ENCODE measurements around the gene DHCR24. TPM values are rescaled to one million over a fixed set of nuclear protein-coding genes. Genes with fewer than 3 reads are reported as not detected.

Gene DHCR24
- total RNA-seq, 1 donor from 2014 or later, result 47.3 TPM

DNA sequence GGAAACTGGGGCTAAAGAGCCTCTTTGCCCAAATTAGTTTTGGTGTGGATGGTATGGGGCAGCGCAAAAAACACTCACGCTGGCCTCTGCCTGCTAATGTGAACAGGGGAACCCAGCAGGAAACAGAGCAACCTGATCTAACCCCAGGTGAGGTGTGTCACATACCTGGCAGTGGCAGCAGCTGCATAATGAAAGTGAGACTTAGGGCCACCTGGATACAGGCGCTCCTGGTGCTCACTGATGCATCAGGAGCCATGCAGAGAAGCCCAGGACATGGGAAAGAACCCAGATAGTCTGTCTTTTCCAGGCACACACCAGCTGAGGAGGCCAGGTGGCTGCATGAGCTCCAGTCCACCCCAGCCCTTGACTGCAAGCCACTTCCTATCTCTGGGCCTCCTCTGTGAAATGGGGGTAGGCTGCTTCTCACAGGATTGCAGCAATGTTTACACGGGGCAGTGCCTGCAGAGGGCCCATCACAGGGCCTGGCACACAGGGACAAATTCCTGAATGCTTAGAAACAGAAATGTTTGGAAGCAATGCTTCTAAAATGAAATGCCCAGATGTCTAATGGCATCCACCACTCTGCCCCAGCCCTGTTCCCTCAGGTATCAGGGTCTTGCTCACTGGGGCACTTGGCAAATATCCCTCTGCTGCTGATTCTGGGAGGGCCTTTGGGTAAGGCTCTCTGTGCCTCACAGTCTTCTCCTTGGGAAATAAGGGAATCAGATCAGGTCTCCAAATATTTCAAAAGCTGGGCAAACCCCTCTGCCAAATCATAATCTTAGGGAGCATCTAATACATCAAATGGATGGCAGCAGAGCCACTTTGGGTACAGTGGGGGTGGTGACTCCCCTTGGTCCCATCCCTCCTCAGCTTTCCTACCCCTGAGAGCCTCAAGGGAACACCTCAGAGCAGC lies 19.9 kb downstream of the DHCR24 start:
- FAIRE-seq, result no peak
- DNase-seq (ENCODE audit: low spot score in 2 of 2), result no peak

DNA sequence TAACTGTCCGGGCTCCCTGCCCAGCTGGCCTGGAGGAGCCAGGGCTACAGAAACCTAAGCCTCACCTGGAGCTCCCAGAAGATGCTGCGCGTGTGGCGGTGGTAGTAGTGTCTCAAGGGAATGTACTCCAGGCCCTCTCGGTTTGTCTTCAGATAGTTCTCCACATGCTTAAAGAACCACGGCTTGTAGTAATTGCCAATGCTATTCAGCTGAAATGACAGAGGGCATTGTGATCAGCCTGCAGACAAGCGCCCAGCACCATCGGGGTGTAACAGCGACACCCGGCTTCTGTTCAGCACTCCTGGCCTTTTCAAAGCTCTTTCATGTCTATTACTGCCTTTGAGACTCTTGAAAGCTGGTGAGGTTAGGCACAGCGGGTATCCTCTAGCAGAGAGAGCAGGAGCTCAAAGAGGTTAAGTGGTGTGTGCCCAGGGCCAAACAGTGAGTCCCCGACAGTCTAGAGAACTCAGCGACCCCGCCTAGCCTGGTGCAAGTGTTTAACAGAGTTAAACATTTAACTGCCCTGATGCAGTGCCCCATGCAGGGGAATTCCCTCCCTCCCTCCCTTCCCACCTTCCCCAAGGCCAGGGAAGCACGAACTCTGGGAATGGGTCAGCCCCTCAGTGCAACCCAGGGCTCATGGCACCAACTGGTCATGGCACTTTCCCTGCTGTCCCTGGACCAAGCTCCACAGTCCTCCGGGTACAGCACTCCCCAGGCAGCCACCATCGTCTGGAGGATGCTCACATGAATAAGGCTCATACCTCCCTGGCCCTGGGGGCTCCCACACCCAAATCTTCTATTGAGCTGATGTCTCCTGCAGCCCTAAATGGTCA lies 21.5 kb downstream of the DHCR24 start:
- DNase-seq (ENCODE audit: low spot score in 2 of 2), result no peak
- FAIRE-seq, result no peak

DNA sequence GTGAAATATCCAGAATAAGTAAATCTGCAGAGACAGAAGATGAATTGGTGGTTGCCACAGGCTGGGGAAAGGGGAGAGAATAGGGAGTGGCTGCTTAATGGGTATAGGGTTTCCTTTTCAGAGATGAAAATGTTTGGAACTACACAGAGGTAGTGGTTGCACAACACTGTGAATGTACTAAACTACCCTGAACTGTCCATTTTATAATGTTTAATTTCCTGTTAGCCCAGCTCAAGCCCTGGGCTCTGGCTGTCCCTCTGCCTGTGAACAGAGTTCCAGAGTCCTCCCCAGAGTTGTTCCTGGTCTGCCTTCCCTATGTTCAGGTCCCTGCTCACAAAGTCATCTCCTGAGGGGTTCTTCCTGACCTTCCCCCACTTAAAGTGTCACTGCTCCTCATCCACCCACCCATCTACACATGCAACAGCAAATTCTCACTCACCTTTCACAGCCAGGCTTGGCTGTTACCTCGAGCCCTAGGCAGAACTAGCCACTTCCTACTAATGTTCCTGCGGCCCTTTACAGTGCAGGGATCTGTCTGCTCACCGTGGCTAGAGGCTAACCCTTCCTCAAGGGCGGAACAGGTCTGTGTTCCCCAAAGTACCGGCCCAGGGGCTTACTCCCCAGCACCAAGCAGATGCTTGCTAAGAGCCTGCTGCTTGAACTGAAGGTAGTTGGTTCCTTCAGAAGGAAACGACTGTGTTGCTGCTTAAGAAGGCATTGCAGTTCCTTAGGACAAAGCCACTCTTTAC lies 22.4 kb downstream of the DHCR24 start:
- no peak for DNase-seq (ENCODE audit: low spot score in 2 of 2)
- FAIRE-seq, result no peak

DNA sequence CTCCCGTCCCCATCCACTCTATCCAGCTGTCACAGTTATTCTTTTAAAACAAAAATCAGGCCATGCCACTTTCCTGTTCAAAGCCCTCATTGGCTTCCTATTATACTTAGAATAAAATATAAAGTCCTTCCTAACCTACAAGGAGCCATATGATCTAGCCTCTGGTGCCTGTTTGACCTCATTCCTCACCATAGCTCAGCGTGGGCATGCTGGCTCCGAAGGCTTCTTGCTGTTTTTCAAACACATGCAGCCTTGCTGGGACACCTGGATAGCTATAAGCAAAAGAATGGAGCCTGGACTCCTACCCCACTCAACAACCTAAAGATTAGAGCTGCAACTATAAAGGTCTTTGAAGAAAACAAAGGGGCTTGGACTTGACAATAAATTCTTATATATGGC lies 23.7 kb downstream of the DHCR24 start:
- no peak for FAIRE-seq
- DNase-seq (ENCODE audit: low spot score in 2 of 2), result no peak

DNA sequence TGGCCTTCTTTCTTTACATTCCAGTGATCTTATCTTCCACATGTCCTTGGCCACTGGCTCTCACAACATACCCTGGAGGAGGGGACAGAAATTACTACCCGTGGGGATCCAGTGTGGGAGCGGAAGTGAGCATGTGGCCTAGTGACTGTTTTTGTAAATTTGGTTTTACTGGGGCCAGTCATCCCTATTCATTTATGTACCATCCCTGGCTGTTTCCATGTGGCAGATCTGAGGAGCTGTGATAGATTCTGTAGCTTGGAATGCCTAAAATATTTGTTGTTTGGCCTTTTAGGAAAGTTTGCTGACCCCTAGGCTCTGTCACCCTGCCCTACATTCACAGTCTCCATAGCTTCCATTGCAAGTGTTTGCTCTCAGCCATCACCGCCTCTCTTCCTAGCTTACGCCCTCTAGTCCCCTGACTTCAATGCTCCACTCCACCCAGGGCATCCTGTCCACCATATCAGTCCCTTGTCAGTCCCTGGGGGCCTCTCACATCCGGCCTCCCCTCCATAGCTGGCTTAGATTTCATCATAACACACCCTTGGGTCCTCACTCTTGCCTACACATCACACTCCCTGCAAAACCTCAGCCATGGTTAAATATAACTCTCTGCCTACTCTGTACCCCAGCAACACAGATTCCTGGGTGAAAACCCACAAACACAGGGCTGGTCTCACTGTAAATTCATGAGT lies 25.8 kb downstream of the DHCR24 start:
- FAIRE-seq, result no peak
- DNase-seq (ENCODE audit: low spot score in 2 of 2), result no peak

DNA sequence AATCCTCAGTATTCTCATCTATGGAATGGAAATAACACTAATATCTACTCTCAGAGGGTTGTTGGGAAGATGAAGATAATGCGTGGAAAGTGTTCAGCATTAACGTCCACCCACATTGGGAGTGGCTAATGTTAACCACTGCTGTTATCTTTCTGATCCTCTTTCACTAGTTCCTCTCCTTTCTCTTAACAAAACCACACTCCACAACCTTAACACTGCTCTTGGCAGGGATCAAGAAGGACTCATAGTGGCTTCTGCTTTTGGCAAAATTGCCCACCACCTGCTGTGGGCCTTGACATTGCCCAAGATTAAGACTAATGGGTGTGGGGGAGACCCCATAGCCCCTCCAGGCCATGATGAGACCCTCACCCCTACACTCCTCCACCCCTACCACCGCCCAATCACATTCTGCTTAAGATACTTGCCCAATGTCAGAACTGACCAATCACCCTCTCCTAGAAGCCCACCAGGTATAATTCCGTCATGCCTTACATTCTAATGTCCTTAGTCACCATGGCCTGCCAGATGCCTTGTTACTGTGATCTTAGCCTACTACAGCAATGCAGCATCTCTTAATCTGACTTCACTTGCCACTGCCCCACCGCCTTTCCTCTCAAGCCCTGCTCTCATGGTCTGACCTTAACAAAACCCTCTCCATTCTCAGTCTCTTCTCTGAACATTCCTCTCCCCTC lies 27.1 kb downstream of the DHCR24 start:
- DNase-seq (ENCODE audit: low spot score in 2 of 2), result no peak

DNA sequence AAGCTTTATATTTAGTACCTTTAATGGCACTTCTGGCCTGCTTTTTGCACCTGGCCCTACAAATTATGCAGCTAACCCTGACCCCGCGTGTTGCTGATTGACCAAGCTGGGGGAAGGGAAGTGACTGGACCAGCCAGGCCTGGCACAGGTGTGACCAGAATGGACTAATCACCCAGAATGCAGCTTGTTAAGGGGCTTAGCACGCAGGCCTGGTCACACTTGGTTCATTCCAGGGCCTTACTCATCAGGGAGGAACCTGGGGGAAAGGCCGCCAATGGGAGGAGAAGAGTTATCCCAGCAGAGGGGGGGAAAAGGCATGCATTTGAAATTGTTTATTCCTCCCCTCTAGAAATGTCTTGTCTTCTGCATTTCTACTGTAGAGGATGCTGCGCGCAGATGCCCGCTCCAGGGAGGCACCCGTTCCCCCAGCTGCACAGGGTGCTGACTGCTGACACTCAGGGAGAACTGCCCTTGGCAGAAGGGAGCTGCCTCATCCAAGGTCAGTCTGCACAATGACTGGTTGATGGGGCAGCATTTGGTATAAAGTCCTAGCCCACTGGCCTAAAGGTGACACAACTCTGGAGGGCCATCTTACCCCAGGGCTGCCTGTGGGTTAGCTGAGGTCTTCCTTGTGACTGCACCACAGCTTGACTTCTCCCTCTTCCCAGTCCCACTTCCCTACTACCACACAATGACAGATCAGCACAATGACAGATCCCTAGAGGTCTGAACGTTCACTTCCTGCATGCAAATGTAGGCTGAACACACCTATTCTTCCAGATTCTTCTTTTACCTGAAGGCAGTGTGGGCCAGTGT lies 29.0 kb downstream of the DHCR24 start:
- no peak for FAIRE-seq
- DNase-seq (ENCODE audit: low spot score in 2 of 2), result no peak

More for the DNA sequence above, 27.1 kb downstream of the DHCR24 start:
- no peak for FAIRE-seq

DNA sequence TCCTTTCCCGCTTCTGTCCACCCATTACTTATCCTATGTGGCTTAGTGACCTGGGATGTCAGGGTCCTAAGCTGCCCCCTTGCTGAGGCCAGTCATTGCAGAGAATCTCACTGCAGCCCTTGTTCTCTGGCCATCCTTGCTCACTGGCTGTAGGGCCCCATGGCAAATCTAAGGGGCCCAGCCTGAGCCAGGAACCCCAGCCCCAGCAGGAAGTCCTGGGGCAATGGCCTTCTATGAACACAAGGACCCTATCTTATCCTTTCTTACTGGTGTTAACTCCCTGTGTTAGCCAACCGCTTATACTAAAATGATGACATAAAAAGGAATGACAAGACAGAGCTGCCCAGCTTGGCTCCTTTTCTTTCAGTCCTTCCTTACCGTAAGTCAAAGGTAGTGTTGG lies 29.9 kb downstream of the DHCR24 start:
- FAIRE-seq (no peak), DNase-seq (ENCODE audit: low spot score in 2 of 2) (no peak)

DNA sequence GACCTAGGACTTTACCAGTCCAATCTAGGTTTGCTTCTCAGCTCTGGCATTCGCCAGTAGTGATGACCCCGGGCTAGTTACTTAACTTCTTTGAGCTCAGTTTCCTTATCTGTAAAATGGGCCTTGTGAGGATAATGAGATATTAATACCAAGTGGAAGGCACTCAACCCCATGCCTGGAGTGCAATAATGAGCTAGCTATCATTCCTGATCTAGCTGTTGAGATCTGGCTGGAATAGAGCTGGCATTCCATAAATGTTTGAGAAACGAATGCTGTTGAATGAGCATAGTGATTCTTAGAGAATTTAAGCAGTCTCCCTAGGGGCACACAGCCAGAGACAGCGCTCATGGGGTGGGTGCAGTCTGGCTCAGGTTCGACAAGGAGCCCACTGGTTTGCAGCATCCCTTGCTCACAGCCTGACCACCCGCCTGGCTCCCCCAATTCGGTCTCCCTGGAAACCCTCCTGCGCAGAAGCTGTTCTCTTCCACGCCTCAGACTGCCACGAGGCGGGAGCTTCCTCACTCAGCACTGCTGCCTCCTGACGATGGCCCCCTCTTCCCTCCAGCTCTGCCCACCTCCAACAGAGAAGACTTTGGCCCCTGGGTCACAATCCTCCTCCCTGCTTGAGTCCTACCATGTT lies 32.5 kb downstream of the DHCR24 start:
- no peak for FAIRE-seq
- DNase-seq (ENCODE audit: low spot score in 2 of 2), result no peak

DNA sequence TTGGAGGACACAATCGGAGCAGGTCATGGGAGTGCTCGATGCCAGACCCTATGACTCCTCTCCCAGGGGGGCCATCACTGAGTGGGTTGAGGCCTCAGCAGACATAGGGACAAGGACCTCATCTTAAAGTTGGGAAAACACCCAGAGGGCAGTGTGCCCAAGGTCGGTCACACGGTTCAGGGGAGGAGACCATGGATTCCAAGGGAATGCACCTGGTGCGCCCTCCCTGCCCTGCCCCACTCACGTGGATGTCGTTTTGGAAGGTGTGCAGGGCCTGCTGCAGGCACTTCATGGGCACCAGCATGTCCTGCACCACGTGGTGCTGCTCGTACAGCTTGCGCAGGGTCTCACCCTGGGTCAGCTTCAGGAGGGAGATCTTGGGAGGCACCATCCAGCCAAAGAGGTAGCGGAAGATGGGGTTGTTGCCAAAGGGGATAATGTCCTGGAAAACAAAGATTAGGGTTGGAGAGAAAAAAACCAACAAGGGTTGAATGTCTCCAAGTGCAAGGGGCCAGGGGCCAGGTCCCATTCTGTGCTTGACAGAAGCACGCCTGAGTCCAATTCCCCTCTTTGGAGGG lies 33.1 kb downstream of the DHCR24 start:
- no peak for DNase-seq (ENCODE audit: low spot score in 2 of 2)
- FAIRE-seq, result no peak

DNA sequence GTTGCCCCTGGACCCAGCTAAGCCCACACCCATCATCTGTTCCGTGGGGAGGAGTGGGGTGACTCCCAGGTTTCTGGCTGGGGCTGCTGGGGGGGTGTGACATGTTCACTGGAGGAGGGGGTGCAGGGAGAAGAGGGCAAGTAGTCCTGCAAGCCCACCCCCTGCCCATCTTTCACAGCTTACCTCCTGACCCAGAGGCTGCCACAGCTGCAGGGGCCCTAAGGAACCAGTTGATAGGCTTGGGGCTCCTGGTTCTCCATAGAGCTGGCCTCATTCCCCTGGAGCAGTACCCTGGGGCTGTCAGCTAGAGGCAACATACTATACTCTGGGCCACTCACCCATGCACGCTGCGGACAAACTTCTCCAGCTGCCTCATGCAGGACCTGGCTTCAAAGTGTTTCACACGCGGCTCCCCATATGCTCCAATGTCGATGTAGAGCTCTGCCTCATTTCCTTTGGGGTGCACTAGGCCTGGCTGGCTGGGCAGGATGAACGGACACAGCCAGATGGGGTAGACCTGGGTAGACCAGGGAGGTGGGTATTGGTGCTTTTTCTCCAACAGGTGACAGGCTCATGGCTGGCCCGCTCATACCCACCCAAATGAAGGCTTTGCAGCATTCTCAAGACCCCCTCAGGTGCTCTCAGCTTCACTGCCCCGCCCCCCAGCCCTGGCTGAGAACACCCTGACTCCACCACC lies 33.8 kb downstream of the DHCR24 start:
- no peak for DNase-seq (ENCODE audit: low spot score in 2 of 2)
- FAIRE-seq, result no peak

DNA sequence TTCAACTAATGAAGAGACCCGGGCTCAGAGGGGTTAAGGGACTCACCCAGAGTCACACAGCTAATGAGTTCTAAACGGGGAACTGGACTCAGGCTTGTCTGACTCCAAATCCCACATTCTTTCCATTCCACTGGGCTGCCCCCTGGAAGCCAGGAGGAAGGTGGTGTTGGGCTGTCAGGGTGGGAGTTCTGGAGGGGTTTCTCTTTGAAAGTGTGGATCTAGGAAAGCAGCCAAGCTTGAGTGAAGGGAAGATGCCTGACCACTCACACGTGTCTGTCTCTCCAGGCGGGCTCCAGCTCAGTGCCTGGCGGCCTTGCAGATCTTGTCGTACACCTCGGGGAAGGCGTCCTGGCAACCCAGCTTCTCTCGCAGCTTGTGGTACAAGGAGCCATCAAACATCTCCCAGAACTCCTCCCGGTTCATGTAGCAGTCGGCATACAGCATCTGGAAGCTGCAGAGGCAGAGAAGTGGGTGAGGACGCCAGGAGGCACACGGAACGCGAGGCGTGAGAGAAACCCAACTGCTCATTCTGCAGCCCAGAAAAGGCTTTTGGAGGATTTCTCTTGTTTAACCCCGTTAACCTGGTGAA lies 35.0 kb downstream of the DHCR24 start:
- DNase-seq (ENCODE audit: low spot score in 2 of 2) (no peak), FAIRE-seq (no peak)

DNA sequence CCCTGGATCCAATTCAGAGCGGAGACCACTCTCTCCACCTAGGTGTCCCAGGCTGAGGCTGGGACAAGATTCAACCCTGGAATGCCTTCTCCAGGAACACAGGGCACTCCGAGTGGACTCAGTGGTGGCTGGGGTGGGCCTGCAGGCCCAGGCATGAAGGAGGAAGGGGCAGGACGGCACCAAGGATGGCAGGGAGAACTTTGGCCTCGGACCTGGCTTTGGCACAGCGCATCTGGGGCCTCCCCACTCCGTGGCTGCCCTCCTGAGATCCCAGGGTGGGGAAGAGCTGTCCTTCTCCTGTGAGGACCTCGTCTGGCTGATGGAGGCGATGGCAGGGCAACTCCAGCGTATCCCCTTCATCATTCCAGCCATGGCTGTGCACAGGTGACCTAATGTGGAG lies 35.6 kb downstream of the DHCR24 start:
- DNase-seq (ENCODE audit: low spot score in 2 of 2) (no peak), FAIRE-seq (no peak)

DNA sequence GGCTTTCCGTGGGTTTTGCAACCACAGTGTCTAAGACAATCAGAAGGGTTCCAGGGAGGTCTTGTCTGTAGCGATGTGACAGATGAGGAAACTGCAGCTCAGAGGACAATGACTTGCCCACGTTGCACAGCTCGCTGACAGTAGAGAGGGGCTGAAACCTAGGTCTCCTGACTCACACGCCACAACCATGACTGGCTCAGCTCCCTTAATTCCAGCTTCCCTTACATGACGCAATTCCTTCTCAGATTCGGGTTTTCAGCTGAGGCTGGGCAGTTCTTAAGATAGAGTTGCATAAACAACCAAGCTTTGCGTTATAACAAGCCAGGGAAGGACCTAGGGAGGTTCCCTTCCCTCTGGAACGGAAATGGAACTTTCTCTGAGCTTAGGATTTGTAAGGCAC lies 36.3 kb downstream of the DHCR24 start:
- FAIRE-seq (no peak), DNase-seq (ENCODE audit: low spot score in 2 of 2) (no peak)

DNA sequence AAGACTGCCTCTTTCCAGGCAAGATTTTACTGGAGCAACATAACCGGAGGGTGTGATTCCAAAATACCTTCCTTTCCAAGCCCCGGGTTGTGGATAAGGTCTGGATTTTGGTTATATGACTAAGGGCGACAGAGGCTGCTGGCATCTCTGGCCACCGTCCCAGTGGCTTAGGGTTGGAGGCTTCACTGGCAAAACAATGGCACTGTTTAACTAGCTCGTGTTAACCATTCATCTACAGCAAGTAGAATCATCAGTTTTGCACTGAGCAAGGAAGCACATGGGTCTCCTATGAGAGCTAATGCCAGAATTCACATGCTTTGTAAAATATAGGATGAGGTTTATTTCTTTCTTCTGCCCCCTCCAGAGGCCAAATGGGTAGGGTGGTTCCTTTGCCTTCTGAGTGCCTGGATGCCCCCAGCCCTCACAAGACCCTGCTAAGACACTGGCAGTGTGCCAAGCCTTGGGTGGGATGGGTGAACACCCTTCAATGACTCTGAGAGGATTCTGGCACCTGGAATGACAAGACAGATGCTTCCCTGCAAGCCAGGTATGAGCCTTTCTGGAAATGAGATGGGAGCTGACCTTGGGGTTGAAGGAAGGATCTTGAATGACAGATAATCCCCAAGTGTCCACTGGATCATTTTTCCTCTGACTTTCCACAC lies 36.8 kb downstream of the DHCR24 start:
- no peak for FAIRE-seq
- DNase-seq (ENCODE audit: low spot score in 2 of 2), result peak in 1 of 2 donors; percentile 9
